NCI-H1694 (cell line): ENCODE data around the gene TMEM87B.

Experiments
- DNase-seq: peaks from one replicate; lab custom pipeline; 2025; lab: John Stamatoyannopoulos, UW

The TMEM87B gene

GRCh38 chr2:112054847-112055729, at the start of gene TMEM87B:
TMEM87B (plus strand) TSS chr2:112055269; CDS start chr2:112055592, 323 bp downstream.
- DNase-seq: peak; percentile 83

GRCh38 chr2:112005406-112006075, 49.5 kb upstream of the TMEM87B start:
- no peak for DNase-seq

DNA sequence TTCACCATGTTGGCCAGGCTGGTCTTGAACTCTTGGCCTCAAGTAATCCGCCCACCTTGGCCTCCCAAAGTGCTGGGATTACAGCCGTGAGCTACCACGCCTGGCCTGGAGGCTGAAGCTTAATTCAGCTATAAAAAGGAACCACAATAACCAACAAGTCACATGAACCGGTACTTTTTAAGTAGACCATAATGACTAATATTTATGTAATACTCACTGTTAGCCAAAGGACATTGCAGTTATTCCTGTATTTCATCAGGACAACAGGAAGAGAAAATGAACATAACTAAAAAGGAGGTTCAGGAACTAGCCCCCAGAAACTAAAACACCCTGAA, 49.0 kb upstream of the TMEM87B start:
- no peak for DNase-seq

- no peak for DNase-seq
Measured at GRCh38 chr2:112007493-112007892, 47.6 kb upstream of the TMEM87B start.

DNA sequence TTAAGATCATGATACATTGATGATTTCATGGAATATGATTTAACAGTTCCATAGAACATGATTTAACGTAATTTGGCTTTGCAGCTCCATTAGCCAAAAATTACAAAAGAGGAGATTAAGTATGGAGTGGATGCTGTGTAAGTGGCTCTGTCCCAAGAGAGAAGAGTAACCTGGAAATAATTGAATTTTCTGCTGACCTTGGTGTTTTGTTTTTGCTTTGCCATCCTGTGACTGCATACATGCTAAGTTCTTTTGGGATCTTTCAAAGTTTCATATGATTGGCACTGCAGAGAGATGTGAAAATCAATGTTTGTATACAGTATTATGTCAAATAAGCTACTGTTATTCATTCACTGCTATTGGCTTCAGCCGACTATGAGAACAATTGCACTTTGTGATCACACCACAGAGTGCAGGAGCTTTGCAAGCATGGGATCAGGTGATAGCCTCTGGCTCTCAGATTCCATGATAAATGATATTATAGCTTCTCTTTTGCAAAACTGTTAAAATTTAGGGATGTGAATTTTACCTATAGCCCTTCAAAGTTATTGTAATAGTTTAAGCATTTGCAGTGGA, 46.1 kb upstream of the TMEM87B start:
- DNase-seq: no peak

- DNase-seq: no peak
Measured at GRCh38 chr2:112010751-112011150, 44.3 kb upstream of the TMEM87B start.

DNA sequence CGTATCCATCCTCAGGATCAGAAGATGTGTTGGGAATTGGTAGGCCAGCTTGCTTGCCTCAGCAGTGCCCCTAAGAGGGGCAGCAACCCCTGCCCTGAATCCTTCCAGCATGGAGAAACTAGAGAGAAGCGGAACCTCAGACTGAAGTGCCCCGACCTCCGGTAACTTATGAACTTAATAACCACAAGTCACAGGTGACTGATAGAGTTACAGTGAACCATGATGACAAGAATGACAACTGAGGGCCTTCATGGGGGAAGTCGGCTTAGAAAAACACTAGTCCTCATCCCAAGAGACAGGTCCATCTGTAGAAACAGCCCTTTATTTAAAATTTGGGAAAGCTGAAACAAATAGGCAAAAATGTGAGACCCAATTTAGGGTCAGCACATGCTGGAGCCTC, 42.5 kb upstream of the TMEM87B start:
- no peak for DNase-seq

DNA sequence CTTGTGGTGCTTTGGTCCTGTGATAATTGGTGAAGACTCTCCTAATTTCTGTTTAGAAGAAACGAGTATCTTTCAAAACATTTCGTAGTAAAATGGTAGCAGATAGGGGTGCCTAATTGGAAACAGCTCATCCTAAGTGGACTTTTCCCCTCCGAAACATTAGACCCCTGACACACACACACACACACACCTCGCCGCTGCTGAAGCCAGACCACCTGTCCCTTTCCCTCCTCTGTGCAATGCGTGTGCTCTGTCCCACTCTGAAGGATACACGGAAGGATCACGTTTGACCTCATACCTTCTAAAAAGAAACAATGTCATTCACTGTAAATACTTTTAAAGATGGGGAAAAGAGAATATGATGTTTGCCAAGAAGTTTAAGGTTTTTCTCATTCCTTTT, 36.2 kb upstream of the TMEM87B start:
- DNase-seq: no peak

- DNase-seq: no peak
Measured at GRCh38 chr2:112019569-112019982, 35.5 kb upstream of the TMEM87B start.

DNA sequence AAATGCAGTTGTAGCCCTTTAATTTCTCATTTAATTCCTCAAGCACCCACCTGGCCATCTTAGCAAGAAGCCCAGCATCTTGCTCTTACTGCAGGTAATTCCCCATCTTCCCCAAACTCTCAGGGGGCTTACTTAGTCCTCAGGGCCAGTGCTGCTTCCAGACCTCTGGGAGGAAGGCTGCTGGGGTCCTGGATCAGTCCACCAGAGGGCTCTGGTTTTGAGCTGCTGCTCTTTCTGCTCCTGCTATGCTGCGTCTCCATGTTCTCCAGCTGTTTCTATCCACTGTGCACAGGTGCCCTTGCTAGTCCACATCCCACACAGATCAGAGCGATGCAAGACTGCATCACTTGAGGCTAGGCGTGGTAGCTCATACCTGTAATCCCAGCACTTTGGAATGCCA, 34.5 kb upstream of the TMEM87B start:
- no peak for DNase-seq

DNA sequence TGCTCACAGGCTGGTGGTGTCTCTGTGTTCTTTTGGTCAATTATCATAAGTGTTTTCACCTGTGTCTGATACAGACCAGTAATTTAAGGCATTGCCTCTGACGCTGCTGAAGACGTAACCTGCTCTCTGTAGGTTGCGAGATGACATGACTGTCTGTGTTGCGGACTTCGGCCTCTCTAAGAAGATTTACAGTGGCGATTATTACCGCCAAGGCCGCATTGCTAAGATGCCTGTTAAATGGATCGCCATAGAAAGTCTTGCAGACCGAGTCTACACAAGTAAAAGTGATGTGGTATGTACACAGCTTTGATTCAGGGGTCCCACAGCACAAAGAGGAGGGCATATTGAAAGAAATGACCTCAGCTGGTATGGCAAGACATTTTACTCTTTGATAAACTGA, 33.8 kb upstream of the TMEM87B start:
- DNase-seq: no peak

DNA sequence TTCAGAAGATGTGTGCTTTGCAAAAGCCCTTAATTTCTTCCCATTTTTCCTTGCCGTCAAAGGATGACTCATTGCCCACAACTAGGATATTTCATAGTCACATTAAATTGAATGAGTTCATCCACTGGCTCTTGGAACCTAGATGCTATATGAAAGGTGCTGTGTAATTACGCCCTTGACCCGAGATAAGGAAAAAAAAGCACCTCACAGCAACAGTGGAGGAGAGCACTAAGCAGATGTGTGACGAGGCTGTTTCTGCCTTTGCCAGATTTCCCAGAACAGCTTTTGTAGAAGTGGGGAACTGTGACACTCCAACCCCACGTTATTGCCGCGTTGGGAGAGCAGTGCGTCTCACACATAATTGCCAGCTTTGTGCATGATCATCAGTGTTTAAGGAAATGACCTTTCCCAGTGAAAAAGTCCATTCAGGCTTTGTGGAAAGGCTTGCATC, 33.3 kb upstream of the TMEM87B start:
- no peak for DNase-seq

GRCh38 chr2:112023707-112024106, 31.4 kb upstream of the TMEM87B start:
- DNase-seq: no peak

- no peak for DNase-seq
Measured at GRCh38 chr2:112024231-112024630, 30.8 kb upstream of the TMEM87B start.

- no peak for DNase-seq
Measured at GRCh38 chr2:112024896-112025491, 30.1 kb upstream of the TMEM87B start.

DNA sequence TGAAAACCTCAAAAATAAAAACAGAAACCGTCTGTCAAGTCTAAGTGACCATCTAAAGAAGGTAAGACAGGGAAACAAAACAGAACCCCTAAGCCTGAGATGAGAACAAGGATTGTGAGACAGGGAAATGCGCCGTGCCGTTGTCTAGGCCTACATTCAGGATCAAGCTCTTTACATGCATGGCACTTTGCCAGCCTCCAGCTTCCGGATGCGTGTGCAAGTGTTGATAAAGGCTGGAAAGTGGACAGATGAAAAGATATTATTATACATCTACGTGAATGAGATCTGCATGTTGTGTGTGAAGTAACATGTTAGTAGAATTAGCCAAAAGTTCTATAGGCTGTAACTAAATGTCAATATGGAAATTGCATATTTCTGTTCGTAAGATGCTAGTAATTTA, 28.6 kb upstream of the TMEM87B start:
- no peak for DNase-seq

DNA sequence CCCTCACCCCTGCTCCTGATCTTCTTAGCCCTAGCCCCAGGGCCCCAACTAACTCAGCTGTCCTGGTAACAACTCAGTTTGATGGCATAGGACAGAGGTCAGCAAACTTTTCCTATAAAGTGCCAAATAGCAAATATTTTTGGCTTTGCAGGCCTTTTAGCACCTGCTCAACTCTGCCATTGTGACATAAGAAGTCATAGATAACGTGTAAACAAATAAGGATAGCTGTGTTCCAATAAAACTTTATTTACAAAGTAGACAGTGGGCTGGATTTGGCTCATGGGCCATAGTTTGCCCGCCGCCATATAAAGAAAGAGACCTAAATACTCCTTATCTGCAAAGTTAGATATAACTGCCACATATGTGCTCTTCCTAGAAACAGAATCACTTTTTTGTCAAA, 27.3 kb upstream of the TMEM87B start:
- DNase-seq: no peak

GRCh38 chr2:112029164-112029563, 25.9 kb upstream of the TMEM87B start:
- DNase-seq: no peak

DNA sequence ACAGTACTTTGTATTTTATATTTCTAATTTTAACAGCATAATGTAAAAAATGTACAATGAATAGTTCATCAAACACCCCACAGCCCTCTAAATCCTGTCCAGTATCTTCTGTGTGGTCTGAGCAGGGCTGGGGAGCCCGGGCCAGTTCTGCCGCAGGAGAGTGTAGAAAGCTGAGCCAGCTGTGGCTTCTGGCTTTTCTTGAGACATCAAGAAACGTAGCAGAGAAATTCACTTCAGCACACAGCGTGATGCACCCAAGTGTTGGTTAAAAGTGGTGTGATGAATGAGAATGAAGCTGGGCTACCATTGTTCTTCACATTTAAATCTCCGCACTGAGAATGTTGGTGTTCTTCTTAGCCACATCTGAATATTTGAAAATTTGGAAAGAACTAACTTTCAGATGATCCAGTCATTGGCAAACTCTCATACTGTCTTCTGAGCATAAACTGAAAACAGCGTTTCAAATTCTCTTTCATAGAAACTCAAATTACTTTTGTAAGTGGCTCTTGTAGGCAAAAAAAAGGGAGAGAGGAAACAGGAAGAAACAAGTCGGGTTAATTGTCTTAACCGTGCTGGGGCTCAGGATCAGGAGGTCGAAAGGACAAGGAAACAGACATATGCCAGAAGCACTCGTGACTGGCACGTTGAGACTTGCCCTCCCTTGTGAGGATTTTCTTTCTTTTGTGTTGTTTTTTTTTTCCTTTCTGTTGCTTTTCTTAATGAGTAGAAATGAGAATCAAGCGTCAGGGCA, 23.4 kb upstream of the TMEM87B start:
- DNase-seq: no peak

- DNase-seq: no peak
Measured at GRCh38 chr2:112032224-112032586, 22.9 kb upstream of the TMEM87B start.

DNA sequence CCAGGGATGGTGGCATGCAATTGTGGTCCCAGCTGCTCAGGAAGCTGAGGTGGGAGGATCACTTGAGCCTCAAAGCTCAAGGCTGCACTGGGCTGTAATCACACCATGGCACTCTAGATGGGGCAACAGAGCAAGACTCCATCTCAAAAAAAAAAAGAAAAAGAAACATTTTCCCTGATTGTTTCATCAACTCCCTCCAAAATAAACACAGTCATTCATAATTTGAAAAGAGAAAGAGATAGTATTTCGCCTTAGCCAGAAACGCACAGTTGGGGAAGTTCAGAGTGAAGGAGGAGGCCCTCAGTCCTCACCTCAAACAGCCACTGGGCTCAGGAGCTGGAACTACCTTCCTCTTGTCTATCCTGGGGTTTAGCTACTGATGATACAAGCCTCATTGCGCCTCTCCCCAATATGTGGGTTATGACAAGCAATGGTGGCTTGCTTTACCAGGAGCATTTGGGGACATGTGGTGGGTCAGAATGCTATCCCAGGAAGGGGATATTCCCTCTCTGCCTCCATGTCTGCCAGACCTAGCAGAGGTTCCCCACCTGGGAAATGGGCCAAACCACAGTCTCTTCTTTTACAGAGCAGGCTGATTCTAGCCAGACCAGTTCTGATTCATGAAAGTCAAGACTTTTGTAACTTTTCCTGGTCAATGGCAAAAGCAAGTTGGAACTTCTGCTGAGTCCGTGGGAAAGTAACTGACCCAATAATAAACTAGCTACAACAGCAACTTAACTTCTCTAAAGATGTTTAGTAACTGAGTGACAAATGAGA, 22.2 kb upstream of the TMEM87B start:
- DNase-seq: no peak
